ENCODE results near the gene CLDN4.

Gene CLDN4

GRCh38 chr7:73870041-73870492 is 39.3 kb downstream of the CLDN4 start:
- TF ChIP-seq, protein P1, sequence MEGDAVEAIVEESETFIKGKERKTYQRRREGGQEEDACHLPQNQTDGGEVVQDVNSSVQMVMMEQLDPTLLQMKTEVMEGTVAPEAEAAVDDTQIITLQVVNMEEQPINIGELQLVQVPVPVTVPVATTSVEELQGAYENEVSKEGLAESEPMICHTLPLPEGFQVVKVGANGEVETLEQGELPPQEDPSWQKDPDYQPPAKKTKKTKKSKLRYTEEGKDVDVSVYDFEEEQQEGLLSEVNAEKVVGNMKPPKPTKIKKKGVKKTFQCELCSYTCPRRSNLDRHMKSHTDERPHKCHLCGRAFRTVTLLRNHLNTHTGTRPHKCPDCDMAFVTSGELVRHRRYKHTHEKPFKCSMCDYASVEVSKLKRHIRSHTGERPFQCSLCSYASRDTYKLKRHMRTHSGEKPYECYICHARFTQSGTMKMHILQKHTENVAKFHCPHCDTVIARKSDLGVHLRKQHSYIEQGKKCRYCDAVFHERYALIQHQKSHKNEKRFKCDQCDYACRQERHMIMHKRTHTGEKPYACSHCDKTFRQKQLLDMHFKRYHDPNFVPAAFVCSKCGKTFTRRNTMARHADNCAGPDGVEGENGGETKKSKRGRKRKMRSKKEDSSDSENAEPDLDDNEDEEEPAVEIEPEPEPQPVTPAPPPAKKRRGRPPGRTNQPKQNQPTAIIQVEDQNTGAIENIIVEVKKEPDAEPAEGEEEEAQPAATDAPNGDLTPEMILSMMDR (IDR thresholded peaks at IDR 0.05; ENCODE audit: insufficient read depth, missing control alignments) = no peak
- DNase-seq (ENCODE audit: insufficient read length, low spot score) = no peak
- no peak for FAIRE-seq

GRCh38 chr7:73871163-73872011 is 40.6 kb downstream of the CLDN4 start:
- FAIRE-seq (no peak), DNase-seq (ENCODE audit: insufficient read length, low spot score) (no peak)
- TF ChIP-seq, protein P1 (IDR thresholded peaks at IDR 0.05; ENCODE audit: insufficient read depth, missing control alignments) = no peak

GRCh38 chr7:73872056-73872908 is 41.5 kb downstream of the CLDN4 start:
- TF ChIP-seq, protein P1 (IDR thresholded peaks at IDR 0.05; ENCODE audit: insufficient read depth, missing control alignments) = no peak
- FAIRE-seq (no peak), DNase-seq (ENCODE audit: insufficient read length, low spot score) (no peak)

DNA sequence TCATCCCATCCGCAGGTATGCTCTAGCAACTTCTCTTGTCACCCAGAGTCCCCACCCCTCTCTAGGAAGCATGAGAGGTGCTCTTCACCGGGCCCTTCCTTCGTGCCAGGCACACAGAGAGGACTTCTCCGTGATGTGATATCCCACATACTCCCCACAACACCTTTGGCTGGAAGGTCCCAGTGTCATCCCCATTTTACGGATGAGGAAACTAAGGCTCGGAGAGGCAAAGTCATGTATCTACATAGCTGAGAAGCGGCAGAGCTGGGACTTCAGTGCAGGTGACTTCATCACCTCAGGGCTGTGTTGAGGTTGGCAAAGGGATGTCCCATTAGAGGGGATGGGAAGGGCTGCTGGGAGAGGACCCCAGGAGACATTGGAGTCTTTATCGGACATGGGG is 45.6 kb downstream of the CLDN4 start:
- TF ChIP-seq, protein P1 (IDR thresholded peaks at IDR 0.05; ENCODE audit: insufficient read depth, missing control alignments) = no peak
- FAIRE-seq (no peak), DNase-seq (ENCODE audit: insufficient read length, low spot score) (no peak)

- FAIRE-seq (no peak), DNase-seq (ENCODE audit: insufficient read length, low spot score) (no peak)
- TF ChIP-seq, protein P1 (IDR thresholded peaks at IDR 0.05; ENCODE audit: insufficient read depth, missing control alignments) = no peak
Observed at GRCh38 chr7:73876973-73877372, 46.2 kb downstream of the CLDN4 start.

DNA sequence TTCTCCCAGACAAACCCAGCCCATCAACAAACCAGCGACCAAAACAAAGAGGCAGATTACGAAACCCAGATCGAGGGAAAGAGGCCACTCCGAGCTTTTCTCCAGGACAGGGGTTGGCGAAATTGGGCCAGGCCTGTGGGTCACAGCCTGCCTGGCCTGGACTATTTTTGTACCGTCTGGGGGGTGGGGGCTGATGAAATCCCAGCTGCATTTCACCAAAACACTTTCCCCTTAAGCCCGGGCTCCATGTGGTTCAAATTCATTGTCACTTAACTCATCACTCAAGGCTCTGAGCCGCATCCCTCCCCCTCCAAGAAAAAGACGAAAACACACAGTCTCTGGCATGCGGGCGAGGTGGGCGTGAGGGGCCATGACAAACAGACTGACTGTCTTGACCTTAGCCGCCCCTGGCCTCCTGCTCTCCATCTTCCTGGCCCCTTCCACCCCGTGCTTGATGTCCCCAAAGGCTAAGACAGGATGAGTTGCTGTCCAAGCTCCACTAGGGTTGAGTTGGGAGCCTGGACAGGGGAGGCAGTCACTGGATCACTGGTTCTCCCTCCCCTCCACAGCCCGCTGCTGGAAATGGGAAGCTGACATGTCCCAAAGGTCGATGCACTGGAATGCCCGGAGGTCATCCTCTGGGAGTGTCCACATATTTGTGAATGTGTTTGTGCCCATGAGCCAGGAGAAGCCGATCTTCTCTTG is 49.3 kb downstream of the CLDN4 start:
- FAIRE-seq = no peak
- TF ChIP-seq, protein P1 (IDR thresholded peaks at IDR 0.05; ENCODE audit: insufficient read depth, missing control alignments) = no peak
- DNase-seq (ENCODE audit: insufficient read length, low spot score) = no peak

Measured in D721Med (cell line).